Activated B cell treated with CpG ODN at 0.5 μM for 24 hours (primary cell): ENCODE measurements around the gene SMAD3. TPM values are rescaled to one million over a fixed set of nuclear protein-coding genes. Genes with fewer than 3 reads are reported as not detected.
A peak's percentile ranks its signal among the peaks of the same experiment; 100 is the strongest.

Experiments
- ATAC-seq: fragments of 200-7000 bp; cut with Tn5 transposase; one replicate; pipeline ENCODE4 v1.10.0; 2021; ENCODE audit warnings: low read depth, mild to moderate bottlenecking, moderate library complexity
- CTCF ChIA-PET: fragments of 350-600 bp; sonication (Branson Sonifier 250); formaldehyde crosslinking; loops from one replicate; lab custom pipeline; 2021; ENCODE audit warnings: antibody characterized with exemption; lab: Charles Lee
- POLR2A ChIA-PET: fragments of 350-600 bp; sonication (Branson Sonifier 250); formaldehyde crosslinking; loops from one replicate; lab custom pipeline; 2021; ENCODE audit warnings: antibody characterized with exemption; lab: Charles Lee
- DNase-seq: peaks from one replicate; pipeline ENCODE4 v3.0.0; 2022
- H3K27ac Mint-ChIP-seq: one replicate; pipeline ENCODE4 v1.8.0; 2020; ENCODE audit warnings: mixed read lengths
- H3K27me3 Mint-ChIP-seq: one replicate; pipeline ENCODE4 v1.8.0; 2021; ENCODE audit warnings: mixed read lengths
- H3K36me3 Mint-ChIP-seq: one replicate; pipeline ENCODE4 v1.8.0; 2021; ENCODE audit warnings: low read depth, mixed read lengths
- H3K4me1 Mint-ChIP-seq: one replicate; pipeline ENCODE4 v1.8.0; 2021; ENCODE audit warnings: mixed read lengths
- H3K4me3 Mint-ChIP-seq: one replicate; pipeline ENCODE4 v1.8.0; 2020; ENCODE audit warnings: mild to moderate bottlenecking, mixed read lengths
- H3K9me3 Mint-ChIP-seq: one replicate; pipeline ENCODE4 v1.8.0; 2020; ENCODE audit warnings: mixed read lengths
- intact Hi-C: fragments of 100-400 bp; cut with micrococcal nuclease; formaldehyde crosslinking; loops from one replicate; pipeline ENCODE4 v1.15.1; 2024
- total RNA-seq: library from RNA; stranded (reverse); gene quantifications from 2 replicates; pipeline ENCODE4 v1.2.3, GENCODE V29; 2022
- TF ChIP-seq, protein P1 (sequence below): fragments of 200-600 bp; IDR thresholded peaks from one replicate; pipeline ENCODE4 v1.8.0; 2022; ENCODE audit warnings: antibody characterized with exemption, mild to moderate bottlenecking

Gene SMAD3
- total RNA-seq, 1 donor from 2014 or later = 118 TPM

DNA sequence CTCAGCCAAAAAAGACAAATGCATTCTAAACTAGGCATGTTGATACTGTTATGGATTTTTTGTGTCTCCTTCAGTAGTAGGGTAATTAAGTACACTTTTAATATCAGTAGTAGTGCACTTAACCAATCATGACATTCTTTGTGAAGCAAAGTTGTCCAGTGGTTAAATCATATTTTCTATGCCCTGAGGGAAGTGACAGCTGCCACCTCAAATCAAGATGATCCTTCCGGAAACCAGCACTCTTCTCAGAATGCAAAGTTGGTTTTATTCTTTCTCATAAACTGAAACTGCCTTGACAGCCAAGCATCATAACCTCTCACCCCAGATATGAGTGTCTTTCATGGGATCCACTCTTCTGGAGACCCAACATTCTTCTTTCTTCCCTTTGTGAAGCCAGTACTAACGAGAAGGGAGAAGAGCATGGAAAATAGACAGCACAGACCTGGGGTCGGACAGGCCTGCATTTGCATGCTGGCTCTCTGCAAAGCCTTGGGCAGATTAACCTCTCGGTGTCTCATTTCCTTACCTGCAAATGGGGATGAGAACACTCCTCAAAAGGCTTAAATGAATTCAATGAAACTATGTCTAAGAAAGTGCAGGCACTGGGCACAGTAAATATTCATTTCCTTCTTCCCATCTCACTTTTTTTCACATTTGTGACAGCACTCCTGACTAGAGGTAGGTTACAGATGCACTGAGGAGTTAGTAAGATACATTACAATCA is 175.9 kb downstream of the SMAD3 start:
- no peaks in the 10 kb centered on the region for H3K9me3 Mint-ChIP-seq
- DNase-seq (no peak), ATAC-seq (peak; percentile 86)
- ChIA-PET CTCF (interaction anchor here (2.5 kb wide), 1 partner anchor 295 kb away, joined by 8 read pairs; no protein-coding TSS in a partner anchor), POLR2A (interaction anchor here (0.8 to 3.4 kb wide), 5 partner anchors 13 to 175 kb away, joined by 3 to 18 read pairs (median 4); partner anchors contain the start of genes AAGAB, IQCH and SMAD3)
- H3K27me3 Mint-ChIP-seq = no peaks in the 10 kb centered on the region
- H3K4me1 Mint-ChIP-seq = peaks cover 46% of the 10 kb centered on the region
- intact Hi-C loops = loop anchor here (1.0 to 5.0 kb wide), 2 partner anchors 13 to 294 kb away; partner anchors contain the start of genes AAGAB and IQCH
- peak overlapping the region; percentile 80 for H3K27ac Mint-ChIP-seq
- TF ChIP-seq, protein P1, sequence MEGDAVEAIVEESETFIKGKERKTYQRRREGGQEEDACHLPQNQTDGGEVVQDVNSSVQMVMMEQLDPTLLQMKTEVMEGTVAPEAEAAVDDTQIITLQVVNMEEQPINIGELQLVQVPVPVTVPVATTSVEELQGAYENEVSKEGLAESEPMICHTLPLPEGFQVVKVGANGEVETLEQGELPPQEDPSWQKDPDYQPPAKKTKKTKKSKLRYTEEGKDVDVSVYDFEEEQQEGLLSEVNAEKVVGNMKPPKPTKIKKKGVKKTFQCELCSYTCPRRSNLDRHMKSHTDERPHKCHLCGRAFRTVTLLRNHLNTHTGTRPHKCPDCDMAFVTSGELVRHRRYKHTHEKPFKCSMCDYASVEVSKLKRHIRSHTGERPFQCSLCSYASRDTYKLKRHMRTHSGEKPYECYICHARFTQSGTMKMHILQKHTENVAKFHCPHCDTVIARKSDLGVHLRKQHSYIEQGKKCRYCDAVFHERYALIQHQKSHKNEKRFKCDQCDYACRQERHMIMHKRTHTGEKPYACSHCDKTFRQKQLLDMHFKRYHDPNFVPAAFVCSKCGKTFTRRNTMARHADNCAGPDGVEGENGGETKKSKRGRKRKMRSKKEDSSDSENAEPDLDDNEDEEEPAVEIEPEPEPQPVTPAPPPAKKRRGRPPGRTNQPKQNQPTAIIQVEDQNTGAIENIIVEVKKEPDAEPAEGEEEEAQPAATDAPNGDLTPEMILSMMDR = no peak
- peak overlapping the region; percentile 61 for H3K4me3 Mint-ChIP-seq
- peaks cover 19% of the 10 kb centered on the region for H3K36me3 Mint-ChIP-seq

GRCh38 chr15:67242708-67243111 is 177.3 kb downstream of the SMAD3 start:
- intact Hi-C loops = loop anchor here (5.0 kb wide), 1 partner anchor 295 kb away; no protein-coding TSS in a partner anchor
- ChIA-PET POLR2A (interaction anchor here (0.7 to 1.0 kb wide), 2 partner anchors 22 to 162 kb away, joined by 3 to 9 read pairs; no protein-coding TSS in a partner anchor), CTCF (no interaction called here)
- Mint-ChIP-seq H3K4me1 (peaks cover 46% of the 10 kb centered on the region), H3K9me3 (peaks cover 8% of the 10 kb centered on the region), H3K27ac (no peak overlapping the region), H3K27me3 (no peaks in the 10 kb centered on the region), H3K36me3 (peaks cover 31% of the 10 kb centered on the region), H3K4me3 (peak overlapping the region; percentile 32)
- TF ChIP-seq, protein P1 = no peak
- ATAC-seq (no peak), DNase-seq (no peak)

Other genes with a start within 250 kb of the SMAD3 start
- gene AAGAB, start 189.1 kb downstream of the SMAD3 start, total RNA-seq = 48.5 and 50.8 TPM in 2 replicates
- gene IQCH, start 189.2 kb downstream of the SMAD3 start, total RNA-seq = 1.1 and 1.5 TPM in 2 replicates